Hepatocyte (in vitro differentiated cells): ENCODE results near the gene PTPN14.

Experiments used
- CTCF ChIP-seq: fragments of 200-600 bp; sonication (generic); IDR thresholded peaks from 2 replicates; pipeline ENCODE4 v1.5.1; 2016; ENCODE audit warnings: antibody characterized with exemption, mild to moderate bottlenecking; ENCODE audit not compliant: poor library complexity
- EZH2 ChIP-seq: fragments of 200-600 bp; sonication (generic); IDR thresholded peaks from 2 replicates; pipeline ENCODE4 v1.6.1; 2016; ENCODE audit warnings: antibody characterized with exemption, mild to moderate bottlenecking, borderline replicate concordance
- EZH2phosphoT487 ChIP-seq: fragments of 200-600 bp; sonication (generic); IDR thresholded peaks from one replicate; pipeline ENCODE4 v1.6.1; 2018; ENCODE audit warnings: antibody characterized with exemption, mild to moderate bottlenecking, low read depth, moderate library complexity; ENCODE audit not compliant: unreplicated experiment, severe bottlenecking

GRCh38 chr1:214360525-214361164 is 190.8 kb downstream of the PTPN14 start:
- TF ChIP-seq EZH2: no peak
- TF ChIP-seq CTCF: no peak
- no peak for TF ChIP-seq EZH2phosphoT487
